SU-DHL-6 (cell line): ENCODE data around the gene TP53AIP1.

ENCODE experiments used
- H2AFZ ChIP-seq: fragments of 200-600 bp; sonication (generic); 2 replicates; pipeline ENCODE4 v1.6.1; 2014; ENCODE audit warnings: low read depth, mild to moderate bottlenecking, moderate library complexity, mixed read lengths, antibody characterized with exemption, low read length; ENCODE audit not compliant: severe bottlenecking
- H3F3A ChIP-seq: fragments of 200-600 bp; shearing (Covaris generic); 2 replicates; pipeline ENCODE4 v1.6.0; 2016; ENCODE audit warnings: antibody characterized with exemption, mild to moderate bottlenecking; ENCODE audit not compliant: insufficient read depth
- H3K27ac ChIP-seq: fragments of 200-600 bp; sonication (generic); 2 replicates; pipeline ENCODE4 v1.5.1; 2016; ENCODE audit warnings: low read depth, mild to moderate bottlenecking, low read length, moderate library complexity, mixed read lengths
- H3K27me3 ChIP-seq: fragments of 200-600 bp; sonication (generic), shearing (Covaris generic); 2 replicates; pipeline ENCODE4 v1.6.0; 2014; ENCODE audit warnings: mild to moderate bottlenecking, low read length
- H3K36me3 ChIP-seq: fragments of 200-600 bp; sonication (generic); 2 replicates; pipeline ENCODE4 v1.6.1; 2014; ENCODE audit warnings: mild to moderate bottlenecking, low read length, mixed read lengths
- H3K4me2 ChIP-seq: fragments of 300-600, 200-600 bp; shearing (Covaris generic), sonication (generic); 2 replicates; pipeline ENCODE4 v1.6.0; 2014; ENCODE audit warnings: low read length, low read depth, mild to moderate bottlenecking; ENCODE audit not compliant: poor library complexity, severe bottlenecking
- H3K4me3 ChIP-seq: fragments of 200-600 bp; sonication (generic); 2 replicates; pipeline ENCODE4 v1.5.1; 2014; ENCODE audit warnings: antibody characterized with exemption, low read length, mild to moderate bottlenecking, mixed read lengths; ENCODE audit not compliant: insufficient read depth, poor library complexity, severe bottlenecking
- H3K79me2 ChIP-seq: fragments of 200-600 bp; sonication (generic); 2 replicates; pipeline ENCODE4 v1.6.1; 2014; ENCODE audit warnings: mild to moderate bottlenecking, low read length, moderate library complexity; ENCODE audit not compliant: insufficient read depth
- H3K9ac ChIP-seq: fragments of 200-600 bp; sonication (generic); 2 replicates; pipeline ENCODE4 v1.7.0; 2014; ENCODE audit warnings: mild to moderate bottlenecking, low read length
- H3K9me2 ChIP-seq: fragments of 200-600 bp; sonication (generic); replicated peaks from 2 replicates; pipeline ENCODE4 v1.6.1; 2014; ENCODE audit warnings: low read length; ENCODE audit not compliant: insufficient read depth
- H3K9me3 ChIP-seq: fragments of 200-600 bp; sonication (generic); 2 replicates; pipeline ENCODE4 v1.6.1; 2014; ENCODE audit warnings: low read length, mixed read lengths; ENCODE audit not compliant: insufficient read depth
- H4K20me1 ChIP-seq: fragments of 200-600 bp; sonication (generic); 2 replicates; pipeline ENCODE4 v1.6.1; 2014; ENCODE audit warnings: low read depth, mild to moderate bottlenecking, antibody characterized with exemption, low read length, moderate library complexity, mixed read lengths
- CTCF ChIP-seq: fragments of 200-600 bp; sonication (generic); IDR thresholded peaks from one replicate; pipeline ENCODE4 v1.5.1; 2017; ENCODE audit warnings: antibody characterized with exemption, mild to moderate bottlenecking, low read length, moderate library complexity; ENCODE audit not compliant: insufficient read depth, poor library complexity, severe bottlenecking
- EZH2phosphoT487 ChIP-seq: fragments of 200-600 bp; sonication (generic), shearing (Covaris generic); conservative IDR thresholded peaks from 2 replicates; pipeline ENCODE4 v1.6.1; 2018; ENCODE audit warnings: mild to moderate bottlenecking, antibody characterized with exemption, low read length, moderate library complexity, mixed read lengths

The TP53AIP1 gene

DNA sequence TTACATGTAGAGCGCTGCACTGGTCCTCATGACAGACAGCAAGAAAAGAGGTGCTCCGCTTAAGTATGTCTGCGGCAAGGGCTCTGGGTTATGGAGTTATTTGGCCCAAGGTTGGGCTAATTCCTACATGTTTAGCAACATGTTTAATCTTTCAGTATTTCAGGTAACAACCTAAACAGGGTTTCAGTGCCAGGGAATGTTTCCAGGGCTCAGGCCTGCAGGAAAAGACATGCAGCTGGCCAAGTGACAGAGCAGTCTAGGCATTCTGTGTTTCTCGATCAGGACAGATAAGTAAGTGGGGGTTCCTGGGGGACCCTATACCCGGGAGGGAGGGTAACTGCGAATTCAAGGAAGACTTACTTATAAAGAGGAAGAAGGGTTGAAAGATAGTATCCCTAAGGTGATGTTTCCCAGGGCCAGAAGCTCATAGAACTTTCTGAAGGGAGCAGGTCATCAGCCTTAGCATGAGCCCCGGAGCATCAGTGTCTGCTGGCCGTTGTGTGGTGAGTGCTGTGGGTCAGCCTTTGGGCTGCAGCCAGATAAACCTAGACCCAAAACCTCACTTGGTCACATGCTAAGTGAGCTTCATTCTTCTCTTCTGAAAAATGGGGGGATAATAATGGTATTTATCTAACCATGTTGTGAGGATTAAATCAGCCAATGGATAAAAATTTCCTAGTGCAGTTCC, 33.1 kb downstream of the TP53AIP1 start:
- no peaks in the 10 kb centered on the region for H3K27me3 ChIP-seq
- no peaks in the 10 kb centered on the region for H3K9me3 ChIP-seq
- no peaks in the 10 kb centered on the region for H3K36me3 ChIP-seq
- no peaks in the 10 kb centered on the region for H3K79me2 ChIP-seq
- H3K4me3 ChIP-seq = no peak overlapping the region
- H3K4me2 ChIP-seq = no peak overlapping the region
- H3K9me2 ChIP-seq = no peaks in the 10 kb centered on the region
- no peak for TF ChIP-seq EZH2phosphoT487
- TF ChIP-seq CTCF = no peak
- H3F3A ChIP-seq = no peaks in the 10 kb centered on the region
- H3K9ac ChIP-seq = no peak overlapping the region
- no peaks in the 10 kb centered on the region for H4K20me1 ChIP-seq
- no peak overlapping the region for H2AFZ ChIP-seq
- H3K27ac ChIP-seq = no peak overlapping the region

DNA sequence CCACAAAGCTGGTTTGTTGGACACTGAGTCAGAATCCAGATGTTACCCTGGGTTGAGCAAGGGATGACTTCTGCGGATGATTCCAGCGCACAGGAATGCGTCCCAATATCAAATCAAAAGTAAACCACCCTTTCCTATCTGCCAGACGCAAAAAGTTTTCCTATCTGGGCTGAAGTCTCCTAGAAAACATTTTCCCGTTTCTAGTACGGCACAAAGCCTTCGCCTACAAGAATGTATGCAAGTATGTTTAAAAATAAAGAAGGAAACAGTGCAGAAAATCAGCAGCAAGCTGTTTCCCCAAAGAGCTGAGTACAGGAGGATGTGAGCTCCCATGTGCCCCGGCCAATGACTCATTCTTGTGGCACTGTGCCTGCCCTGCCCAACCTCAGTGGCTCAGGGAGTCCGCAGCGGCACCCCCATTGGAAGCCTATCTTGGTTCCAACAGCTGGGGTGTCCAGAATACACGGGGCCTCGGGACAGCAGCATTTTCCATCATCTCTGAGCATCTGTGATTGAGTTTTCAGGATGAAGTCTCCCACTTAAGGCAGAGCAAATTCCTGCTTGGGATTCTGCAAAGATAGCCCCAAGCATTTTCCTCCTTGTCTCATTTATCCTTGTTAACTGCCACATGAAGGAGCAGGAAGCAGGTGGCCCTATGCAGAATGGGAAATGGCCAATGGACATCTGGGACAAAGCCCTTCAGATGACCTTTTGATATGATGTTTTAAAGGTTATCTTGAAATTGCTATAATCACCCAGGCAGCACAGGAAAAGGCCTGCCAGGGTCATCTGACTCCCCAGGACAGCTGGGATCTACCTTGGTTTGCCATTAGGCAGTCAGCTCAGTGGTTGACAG, 34.1 kb downstream of the TP53AIP1 start:
- Histone ChIP-seq H3K79me2 (no peaks in the 10 kb centered on the region), H3K9ac (no peak overlapping the region), H2AFZ (no peak overlapping the region), H3K9me2 (no peaks in the 10 kb centered on the region), H3F3A (no peaks in the 10 kb centered on the region), H4K20me1 (no peaks in the 10 kb centered on the region), H3K27ac (no peak overlapping the region), H3K36me3 (no peaks in the 10 kb centered on the region), H3K9me3 (no peaks in the 10 kb centered on the region), H3K4me3 (no peak overlapping the region), H3K4me2 (no peak overlapping the region), H3K27me3 (no peaks in the 10 kb centered on the region)
- TF ChIP-seq CTCF (no peak), EZH2phosphoT487 (no peak)

DNA sequence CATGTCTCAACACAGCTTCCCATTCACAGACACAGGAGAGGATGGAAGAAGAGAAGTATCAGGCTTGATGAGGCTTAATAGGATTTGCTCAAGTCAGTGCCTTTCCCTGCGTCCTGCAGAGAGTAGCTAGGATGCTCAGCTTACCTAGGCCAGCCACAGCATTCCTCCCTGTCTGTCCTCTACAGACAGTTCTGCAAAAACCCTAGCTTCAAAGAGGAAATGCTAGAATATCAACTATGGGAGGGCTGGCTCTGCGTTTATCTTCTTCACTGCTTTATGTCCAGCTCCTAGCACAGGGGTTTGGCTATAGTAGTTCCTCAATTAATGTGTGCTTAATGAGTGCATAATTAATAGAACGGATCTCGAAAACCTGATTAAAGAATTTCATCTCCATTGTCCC, 35.1 kb downstream of the TP53AIP1 start:
- no peak overlapping the region for H3K4me3 ChIP-seq
- TF ChIP-seq CTCF = no peak
- no peak for TF ChIP-seq EZH2phosphoT487
- no peaks in the 10 kb centered on the region for H3K27me3 ChIP-seq
- H3K9me2 ChIP-seq = no peaks in the 10 kb centered on the region
- H3F3A ChIP-seq = no peaks in the 10 kb centered on the region
- H3K36me3 ChIP-seq = no peaks in the 10 kb centered on the region
- H3K9me3 ChIP-seq = no peaks in the 10 kb centered on the region
- no peak overlapping the region for H3K9ac ChIP-seq
- H3K27ac ChIP-seq = no peak overlapping the region
- no peak overlapping the region for H2AFZ ChIP-seq
- no peaks in the 10 kb centered on the region for H3K79me2 ChIP-seq
- H4K20me1 ChIP-seq = no peaks in the 10 kb centered on the region
- no peak overlapping the region for H3K4me2 ChIP-seq
